ENCODE measurements around the gene CELF6. TPM values are rescaled to one million over a fixed set of nuclear protein-coding genes. Genes with fewer than 3 reads are reported as not detected.

Gene CELF6
- polyA plus RNA-seq, 3 donors: 2.9 TPM; not detected in 2

DNA sequence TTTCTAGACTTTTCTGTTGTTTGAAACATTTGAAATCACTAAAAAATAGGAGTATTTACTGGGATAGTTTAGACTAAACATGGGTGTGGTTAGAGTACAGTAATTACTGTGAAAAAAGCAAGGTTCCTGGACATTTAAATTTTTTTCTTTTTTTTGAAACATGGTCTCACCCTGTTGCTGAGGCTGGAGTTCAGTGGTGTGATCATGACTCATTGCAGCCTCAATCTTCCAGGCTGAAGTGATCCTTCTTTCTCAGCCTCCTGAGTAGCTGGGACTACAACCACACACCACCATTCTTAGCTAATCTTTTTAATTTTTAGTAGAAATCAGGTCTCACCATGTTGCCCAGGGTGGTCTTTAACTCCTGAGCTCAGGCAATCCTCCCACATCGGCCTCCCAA is 20.4 kb upstream of the CELF6 start:
- H3K27me3 Mint-ChIP-seq (ENCODE audit: low read depth in 3 of 3): peaks cover 0 to 3% (median 0%) of the 10 kb centered on the region in 3 donors
- H3K4me3 Mint-ChIP-seq: no peak overlapping the region
- DNase-seq: peak in 2 of 3 donors; percentile 39 to 44
- Histone ChIP-seq H3K27me3 (ENCODE audit: control insufficient read depth in 2 of 2, insufficient read depth in 2 of 2, low read length in 2 of 2) (no peaks in the 10 kb centered on the region), H3K9ac (ENCODE audit: insufficient read depth, low read length, poor library complexity, severe bottlenecking) (no peak overlapping the region), H3K4me3 (replicated peaks in 1 of 3; ENCODE audit: low read depth in 2 of 3, low read length in 3 of 3) (no peak overlapping the region), H4K20me1 (ENCODE audit: insufficient read depth, low read length) (no peaks in the 10 kb centered on the region), H3K9me3 (replicated peaks in 1 of 2; ENCODE audit: control insufficient read depth in 1 of 2, insufficient read depth in 1 of 2, low read length in 2 of 2) (no peaks in the 10 kb centered on the region), H3K4me1 (ENCODE audit: control insufficient read depth in 1 of 2, insufficient read depth in 2 of 2, low read length in 2 of 2) (peaks cover 18 to 20% of the 10 kb centered on the region in 2 donors), H2AFZ (ENCODE audit: insufficient read depth, low read depth, low read length, poor library complexity, severe bottlenecking) (no peak overlapping the region), H3K79me2 (ENCODE audit: insufficient read depth, low read length) (no peaks in the 10 kb centered on the region), H3K36me3 (replicated peaks in 1 of 2; ENCODE audit: control insufficient read depth in 1 of 2, insufficient read depth in 2 of 2, low read length in 2 of 2) (peaks cover 30 to 45% of the 10 kb centered on the region in 2 donors), H3K4me2 (replicated peaks; ENCODE audit: extremely low read depth, low read length, poor library complexity, severe bottlenecking) (no peak overlapping the region), H3K27ac (ENCODE audit: low read depth in 1 of 2, low read length in 2 of 2) (peak overlapping the region in 1 of 2 donors; percentile 79)
- H3K36me3 Mint-ChIP-seq: peaks cover 30 to 62% of the 10 kb centered on the region in 2 donors
- intact Hi-C loops (cut with micrococcal nuclease): no loop called here
- WGBS (ENCODE audit: insufficient coverage): 100% methylated on average over 1 of the region's 1 CpG
- H3K27ac Mint-ChIP-seq: peak overlapping the region in 6 of 7 donors; percentile 70 to 97 (median 96)
- H3K9me3 Mint-ChIP-seq: no peaks in the 10 kb centered on the region
- TF ChIP-seq CTCF (IDR thresholded peaks at IDR 0.05): no peak
- peaks cover 27% of the 10 kb centered on the region for H3K4me1 Mint-ChIP-seq

GRCh38 chr15:72339777-72340177 is 19.8 kb upstream of the CELF6 start:
- Histone ChIP-seq H2AFZ (ENCODE audit: insufficient read depth, low read depth, low read length, poor library complexity, severe bottlenecking) (no peak overlapping the region), H3K36me3 (replicated peaks in 1 of 2; ENCODE audit: control insufficient read depth in 1 of 2, insufficient read depth in 2 of 2, low read length in 2 of 2) (peaks cover 24 to 39% of the 10 kb centered on the region in 2 donors), H3K4me2 (replicated peaks; ENCODE audit: extremely low read depth, low read length, poor library complexity, severe bottlenecking) (no peak overlapping the region), H3K4me3 (replicated peaks in 1 of 3; ENCODE audit: low read depth in 2 of 3, low read length in 3 of 3) (no peak overlapping the region), H3K4me1 (ENCODE audit: control insufficient read depth in 1 of 2, insufficient read depth in 2 of 2, low read length in 2 of 2) (peaks cover 18 to 20% of the 10 kb centered on the region in 2 donors), H3K79me2 (ENCODE audit: insufficient read depth, low read length) (no peaks in the 10 kb centered on the region), H4K20me1 (ENCODE audit: insufficient read depth, low read length) (no peaks in the 10 kb centered on the region), H3K9me3 (replicated peaks in 1 of 2; ENCODE audit: control insufficient read depth in 1 of 2, insufficient read depth in 1 of 2, low read length in 2 of 2) (no peaks in the 10 kb centered on the region), H3K9ac (ENCODE audit: insufficient read depth, low read length, poor library complexity, severe bottlenecking) (no peak overlapping the region), H3K27ac (ENCODE audit: low read depth in 1 of 2, low read length in 2 of 2) (peak overlapping the region; percentile 26 to 79), H3K27me3 (ENCODE audit: control insufficient read depth in 2 of 2, insufficient read depth in 2 of 2, low read length in 2 of 2) (no peaks in the 10 kb centered on the region)
- Mint-ChIP-seq H3K27me3 (ENCODE audit: low read depth in 3 of 3) (peaks cover 0 to 3% (median 0%) of the 10 kb centered on the region in 3 donors), H3K4me3 (no peak overlapping the region), H3K27ac (peak overlapping the region in 6 of 7 donors; percentile 86 to 97 (median 96)), H3K4me1 (peaks cover 27% of the 10 kb centered on the region), H3K36me3 (peaks cover 27 to 62% of the 10 kb centered on the region in 2 donors), H3K9me3 (no peaks in the 10 kb centered on the region)
- WGBS (ENCODE audit: insufficient coverage): 0% methylated on average over 2 of the region's 3 CpGs
- peak; percentile 63 to 82 (median 72) for DNase-seq
- intact Hi-C loops (cut with micrococcal nuclease): loop anchor here (1.0 to 2.0 kb wide), 2 partner anchors 19 kb away; partner anchors contain the start of gene CELF6 (in 2 of the 2)
- no peak for TF ChIP-seq CTCF (IDR thresholded peaks at IDR 0.05)
